Breast epithelium (tissue), 3 donors: ENCODE measurements around the gene D2HGDH.

Experiments
- CTCF ChIP-seq, 3 donors: fragments of 450-650 bp; IDR thresholded peaks; one replicate each; pipeline ENCODE4 v1.5.1; 2016 to 2017; ENCODE audit warnings: antibody characterized with exemption in 3 of 3, mild to moderate bottlenecking in 3 of 3, moderate library complexity in 3 of 3
- POLR2A ChIP-seq: fragments of 450-650 bp; IDR thresholded peaks from one replicate; pipeline ENCODE4 v1.6.1; 2016; ENCODE audit warnings: antibody characterized with exemption, mild to moderate bottlenecking, moderate library complexity
- POLR2AphosphoS5 ChIP-seq, 3 donors: sonication (generic); formaldehyde crosslinking; IDR thresholded peaks; one replicate each; pipeline ENCODE4 v1.6.1; 2017; ENCODE audit warnings: antibody characterized with exemption in 3 of 3

DNA sequence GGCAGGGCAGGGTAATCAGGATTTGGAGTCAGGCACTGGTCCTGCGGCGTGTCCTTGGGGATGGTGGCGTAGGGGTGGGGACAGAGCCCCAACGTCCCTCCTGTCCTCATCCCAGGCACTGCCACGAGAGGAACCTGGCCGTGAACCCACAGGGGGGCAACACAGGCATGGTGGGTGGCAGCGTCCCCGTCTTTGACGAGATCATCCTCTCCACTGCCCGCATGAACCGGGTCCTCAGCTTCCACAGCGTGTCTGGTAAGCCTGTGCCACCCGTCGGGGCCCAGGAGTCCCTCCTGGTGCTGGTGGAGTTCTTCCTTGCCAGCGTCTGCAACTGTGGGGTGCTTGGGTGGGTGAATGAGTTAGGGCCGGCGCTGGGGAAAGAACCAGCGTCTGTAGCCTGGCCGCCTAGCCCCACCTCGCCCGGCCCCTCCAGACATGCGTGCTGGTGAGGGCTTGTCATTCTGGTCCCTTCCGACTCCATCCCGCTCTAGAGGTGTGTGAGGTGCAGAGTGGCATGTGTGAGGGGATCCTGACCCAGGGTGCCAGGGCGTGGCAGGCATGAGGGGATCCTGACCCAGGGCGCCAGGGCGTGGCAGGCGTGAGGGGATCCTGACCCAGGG is 8.0 kb downstream of the D2HGDH start:
- no peak for TF ChIP-seq CTCF (IDR thresholded peaks at IDR 0.05)
- no peak for TF ChIP-seq POLR2A
- TF ChIP-seq POLR2AphosphoS5 (IDR thresholded peaks at IDR 0.05), result no peak
